HepG2 (cell line): Measurements from ENCODE around the gene GOLGA3. TPM values are rescaled to one million over a fixed set of nuclear protein-coding genes. Genes with fewer than 3 reads are reported as not detected.

Experiments used
- ATAC-seq: fragments of 200-7000 bp; cut with Tn5 transposase; 3 replicates; pipeline ENCODE4 v1.9.1; 2020; ENCODE audit warnings: mild to moderate bottlenecking, moderate library complexity
- BruUV-seq: library from RNA; stranded (reverse); fragments of 400-500 nt; replicated peaks from 2 replicates; lab custom pipeline; 2021; lab: Mats Ljungman, UMichigan
- CTCF ChIA-PET: fragments of 300-600 bp; formaldehyde crosslinking; extraction: SDS; loops from one replicate; lab custom pipeline; 2021; ENCODE audit warnings: low total read pairs, inconsistent platforms, low intra/inter-chr PET ratio; lab: Yijun Ruan, JAX
- POLR2A ChIA-PET: fragments of 350-600 bp; sonication (Branson Sonifier 250); formaldehyde crosslinking; loops from one replicate; lab custom pipeline; 2020; ENCODE audit warnings: antibody characterized with exemption, inconsistent platforms; lab: Yijun Ruan, JAX
- DNase-seq: peaks from one replicate; pipeline ENCODE4 v3.0.0-alpha.2; 2015; ENCODE audit warnings: low spot score
- FAIRE-seq: peaks from 3 replicates; lab custom pipeline; 2011; peaks lifted over from hg19 to GRCh38; lab: Jason Lieb, UNC
- H2AFZ ChIP-seq: one replicate; pipeline ENCODE4 v1.6.1; 2011; ENCODE audit warnings: low read length, inconsistent platforms
- H3K27ac ChIP-seq: fragments of 300-600 bp; 3 replicates; pipeline ENCODE4 v1.8.0; 2011; ENCODE audit warnings: mixed run types, mild to moderate bottlenecking, mixed read lengths, low read length, inconsistent platforms; ENCODE audit not compliant: insufficient read depth; ENCODE audit errors: extremely low read length
- H3K27me3 ChIP-seq, 2 experiments: fragments of 200-600 bp in 1 of 2; 2 replicates in 1 of 2; 3 replicates in 1 of 2; pipeline versions ENCODE4 v1.6.0 to v1.8.0; 2011; ENCODE audit warnings: low read length in 2 of 2, mild to moderate bottlenecking in 2 of 2, moderate library complexity in 2 of 2, inconsistent platforms in 1 of 2; ENCODE audit not compliant: insufficient read depth in 2 of 2, control insufficient read depth in 1 of 2
- H3K36me3 ChIP-seq, 2 experiments: fragments of 200-600 bp in 1 of 2; replicated peaks in 1 of 2; 2 replicates in 1 of 2; 3 replicates in 1 of 2; pipeline versions ENCODE4 v1.5.1 to v1.8.0; 2011; ENCODE audit warnings: low read length in 2 of 2, inconsistent platforms in 1 of 2; ENCODE audit not compliant: insufficient read depth in 2 of 2, control insufficient read depth in 1 of 2
- H3K4me1 ChIP-seq: 2 replicates; pipeline ENCODE4 v1.5.1; 2012; ENCODE audit warnings: low read length, inconsistent platforms; ENCODE audit not compliant: insufficient read depth
- H3K4me2 ChIP-seq: 2 replicates; pipeline ENCODE4 v1.6.0; 2011; ENCODE audit warnings: low read depth, low read length, inconsistent platforms
- H3K4me3 ChIP-seq, 3 experiments: fragments of 200-600 bp in 1 of 3; sonication (generic), shearing (Covaris generic) in 1 of 3; replicated peaks in 1 of 3; 2 replicates each; pipeline ENCODE4 v1.5.1; 2011 to 2016; ENCODE audit warnings: low read length in 3 of 3, inconsistent platforms in 2 of 3, low read depth in 2 of 3, mild to moderate bottlenecking in 2 of 3, control low read depth in 1 of 3, mixed read lengths in 1 of 3; ENCODE audit not compliant: insufficient read depth in 1 of 3
- H3K79me2 ChIP-seq: one replicate; pipeline ENCODE4 v1.6.1; 2011; ENCODE audit warnings: low read length, inconsistent platforms; ENCODE audit not compliant: insufficient read depth
- H3K9ac ChIP-seq: 2 replicates; pipeline ENCODE4 v1.6.0; 2011; ENCODE audit warnings: mild to moderate bottlenecking, low read depth, low read length, inconsistent platforms; ENCODE audit not compliant: insufficient read depth
- H3K9me3 ChIP-seq: 2 replicates; pipeline ENCODE4 v1.5.1; 2012; ENCODE audit warnings: mild to moderate bottlenecking, low read length
- H4K20me1 ChIP-seq: 2 replicates; pipeline ENCODE4 v1.6.0; 2011; ENCODE audit warnings: inconsistent platforms, mild to moderate bottlenecking, low read length, moderate library complexity; ENCODE audit not compliant: insufficient read depth
- AGO2 ChIP-seq: fragments of 200-400 bp; formaldehyde crosslinking; optimal IDR thresholded peaks from 2 replicates; pipeline ENCODE3; 2017; ENCODE audit warnings: mild to moderate bottlenecking, low read depth, low read length, moderate library complexity
- CERS6 ChIP-seq: sonication (generic); formaldehyde crosslinking; IDR thresholded peaks from 2 replicates; pipeline ENCODE4 v1.5.0; 2020; ENCODE audit warnings: missing genetic modification reagents
- CHCHD3 ChIP-seq: sonication (generic); formaldehyde crosslinking; IDR thresholded peaks from 2 replicates; pipeline ENCODE4 v1.8.0; 2022; ENCODE audit warnings: mild to moderate bottlenecking, missing genetic modification reagents, moderate library complexity
- CTCF ChIP-seq: sonication (generic); formaldehyde crosslinking; IDR thresholded peaks from 2 replicates; pipeline ENCODE4 v1.5.0; 2020; ENCODE audit warnings: mild to moderate bottlenecking, missing genetic modification reagents, moderate library complexity
- MED8 ChIP-seq: sonication (generic); formaldehyde crosslinking; IDR thresholded peaks from 2 replicates; pipeline ENCODE4 v1.8.1; 2023; ENCODE audit warnings: mild to moderate bottlenecking, missing genetic modification reagents; ENCODE audit not compliant: insufficient replicate concordance
- TARDBP ChIP-seq: sonication (generic); formaldehyde crosslinking; IDR thresholded peaks from 2 replicates; pipeline ENCODE4 v1.8.0; 2022; ENCODE audit warnings: mild to moderate bottlenecking, missing genetic modification reagents
- ZNF281 ChIP-seq: sonication (generic); formaldehyde crosslinking; IDR thresholded peaks from 2 replicates; pipeline ENCODE4 v1.4.0; 2020; ENCODE audit warnings: missing genetic modification reagents, borderline replicate concordance
- ZNF501 ChIP-seq: sonication (generic); formaldehyde crosslinking; IDR thresholded peaks from 2 replicates; pipeline ENCODE4 v1.5.1; 2020; ENCODE audit warnings: mild to moderate bottlenecking, moderate library complexity, missing genetic modification reagents
- ZNF556 ChIP-seq: sonication (generic); formaldehyde crosslinking; IDR thresholded peaks from 2 replicates; pipeline ENCODE4 v1.4.0; 2020; ENCODE audit warnings: mild to moderate bottlenecking, missing genetic modification reagents, borderline replicate concordance
- ZNF710 ChIP-seq: sonication (generic); formaldehyde crosslinking; IDR thresholded peaks from 2 replicates; pipeline ENCODE4 v1.5.0; 2020; ENCODE audit warnings: mild to moderate bottlenecking, missing genetic modification reagents, borderline replicate concordance
- ZNF83 ChIP-seq: sonication (generic); formaldehyde crosslinking; IDR thresholded peaks from 2 replicates; pipeline ENCODE4 v1.4.0; 2020; ENCODE audit warnings: missing genetic modification reagents, mild to moderate bottlenecking, borderline replicate concordance
- WGBS: methylation state at CpG from one replicate; pipeline ENCODE4 v1.1.6; 2017; ENCODE audit warnings: low lambda C conversion rate; 5-methylcytosine and 5-hydroxymethylcytosine counted together
- in situ Hi-C: cut with HindIII; loops from 2 replicates; pipeline ENCODE4 v1.10.0; 2017; ENCODE audit warnings: low pct_unique_long_range_greater_than_20kb; ENCODE audit not compliant: extremely low pct_ligation_motif_present
- intact Hi-C: fragments of 100-400 bp; cut with micrococcal nuclease; formaldehyde crosslinking; loops from one replicate; pipeline ENCODE4 v1.10.0; 2022; ENCODE audit not compliant: unreplicated experiment
- polyA plus RNA-seq, 8 experiments: library from polyadenylated mRNA; depleted of rRNA in 3 of 8; stranded (reverse) in 7 of 8; unstranded in 1 of 8; fragments of >200 nt; fragmentation: Illumina TruSeq in 4 of 8; extraction: Trizol in 4 of 8; gene quantifications; 2 replicates each; pipeline versions ENCODE4 v1.2.1 to v1.2.3, GENCODE V29; 2011 to 2016; ENCODE audit warnings: low read depth in 4 of 8, missing spikeins in 1 of 8, mixed read lengths in 1 of 8; ENCODE audit not compliant: insufficient read depth in 1 of 8
- total RNA-seq, 5 experiments: library from RNA; depleted of rRNA; stranded (reverse); fragments of >200 nt; fragmentation: Illumina TruSeq; extraction: Trizol; gene quantifications; 2 replicates each; pipeline ENCODE4 v1.2.3, GENCODE V29; 2016; ENCODE audit warnings: low read depth in 1 of 5

The GOLGA3 gene
- total and polyA plus RNA-seq, 2 of the 13 experiments (the other 11 are each of a cell fraction or from before 2014, with no cell fraction given): 22.0 to 43.0 TPM

- intact Hi-C loops (no loop called here), in situ Hi-C loops (no loop called here)
- CTCF ChIA-PET: no interaction called here
- no peak for DNase-seq
- H3K27me3 ChIP-seq: no peaks in the 10 kb centered on the region
- H3K36me3 ChIP-seq: peaks cover 41 to 80% of the 10 kb centered on the region in 2 experiments
- H3K4me1 ChIP-seq: no peaks in the 10 kb centered on the region
- TF ChIP-seq ZNF281 (no peak), ZNF501 (CRISPR knock-in tag) (no peak), AGO2 (peak; percentile 22), ZNF556 (CRISPR knock-in tag) (no peak)
- no peaks in the 10 kb centered on the region for H4K20me1 ChIP-seq
- peaks cover 12% of the 10 kb centered on the region for H3K79me2 ChIP-seq
- no peak overlapping the region for H3K4me3 ChIP-seq
- no peak overlapping the region for H3K27ac ChIP-seq
- no peak overlapping the region for H3K9ac ChIP-seq
- H3K4me2 ChIP-seq: no peak overlapping the region
- POLR2A ChIA-PET: no interaction called here
- WGBS: 94% methylated on average over 11 of the region's 11 CpGs
- H2AFZ ChIP-seq: no peak overlapping the region
- H3K9me3 ChIP-seq: no peaks in the 10 kb centered on the region
- no TSS peak for BruUV-seq
- no peak for FAIRE-seq
- ATAC-seq: no peak
Measured at GRCh38 chr12:132740652-132741051, 88.0 kb downstream of the GOLGA3 start.

- ChIA-PET CTCF (no interaction called here), POLR2A (no interaction called here)
- no peak overlapping the region for H3K4me3 ChIP-seq
- no peaks in the 10 kb centered on the region for H3K9me3 ChIP-seq
- FAIRE-seq (no peak), DNase-seq (no peak), ATAC-seq (no peak)
- H3K27ac ChIP-seq: no peak overlapping the region
- no peak overlapping the region for H2AFZ ChIP-seq
- no peak overlapping the region for H3K4me2 ChIP-seq
- H3K36me3 ChIP-seq: peaks cover 40 to 80% of the 10 kb centered on the region in 2 experiments
- H3K4me1 ChIP-seq: no peaks in the 10 kb centered on the region
- in situ Hi-C loops (no loop called here), intact Hi-C loops (no loop called here)
- no peak overlapping the region for H3K9ac ChIP-seq
- no TSS peak for BruUV-seq
- H3K79me2 ChIP-seq: peaks cover 10% of the 10 kb centered on the region
- no peaks in the 10 kb centered on the region for H4K20me1 ChIP-seq
- WGBS: 88% methylated on average over 6 of the region's 6 CpGs
- no peaks in the 10 kb centered on the region for H3K27me3 ChIP-seq
- TF ChIP-seq ZNF710 (CRISPR knock-in tag) (no peak), TARDBP (CRISPR knock-in tag) (no peak), ZNF83 (CRISPR knock-in tag) (no peak), CTCF (no peak), CERS6 (CRISPR knock-in tag) (no peak), MED8 (CRISPR knock-in tag) (no peak), CHCHD3 (CRISPR knock-in tag) (no peak)
Measured at GRCh38 chr12:132740313-132740646, 88.4 kb downstream of the GOLGA3 start.
